HG03066 (cell line): ENCODE results near the gene CYS1.
A peak's percentile ranks its signal among the peaks of the same experiment; 100 is the strongest.
"Not testable (repeated sequence)": the region's sequence is repeated elsewhere in the genome, so short reads cannot be mapped to it uniquely, and the experiment has no call there.

ENCODE experiments used
- ATAC-seq: cut with Tn5 transposase; IDR thresholded peaks from one replicate; pipeline ENCODE4 v1.9.1; 2021; ENCODE audit warnings: low read depth; ENCODE audit not compliant: unreplicated experiment

The CYS1 gene

GRCh38 chr2:10094271-10094814 is 14.1 kb upstream of the CYS1 start:
- ATAC-seq: no peak

- ATAC-seq: not testable (repeated sequence)
Measured at GRCh38 chr2:10091889-10092244, 11.7 kb upstream of the CYS1 start.

GRCh38 chr2:10091182-10091888 is 11.1 kb upstream of the CYS1 start:
- ATAC-seq: peak; percentile 45

- ATAC-seq: no peak
Measured at GRCh38 chr2:10089565-10090190, 9.5 kb upstream of the CYS1 start.

- ATAC-seq: no peak
Measured at GRCh38 chr2:10087360-10087759, 7.1 kb upstream of the CYS1 start.

GRCh38 chr2:10086950-10087349 is 6.7 kb upstream of the CYS1 start:
- no peak for ATAC-seq

- no peak for ATAC-seq
Measured at GRCh38 chr2:10085668-10086059, 5.5 kb upstream of the CYS1 start.

GRCh38 chr2:10085043-10085667 is 4.9 kb upstream of the CYS1 start:
- no peak for ATAC-seq

- ATAC-seq: no peak
Measured at GRCh38 chr2:10084223-10084865, 4.1 kb upstream of the CYS1 start.

GRCh38 chr2:10083692-10084211 is 3.5 kb upstream of the CYS1 start:
- ATAC-seq: no peak

GRCh38 chr2:10083046-10083445 is 2.8 kb upstream of the CYS1 start:
- ATAC-seq: no peak

- ATAC-seq: peak; percentile 28
Measured at GRCh38 chr2:10080536-10081304, 509 bp upstream of the CYS1 start.

- peak; percentile 26 for ATAC-seq
Measured at GRCh38 chr2:10079266-10079869, 843 bp downstream of the CYS1 start.

- no peak for ATAC-seq
Measured at GRCh38 chr2:10078704-10079265, 1.4 kb downstream of the CYS1 start.

GRCh38 chr2:10078001-10078400 is 2.2 kb downstream of the CYS1 start:
- no peak for ATAC-seq

GRCh38 chr2:10076988-10077527 is 3.2 kb downstream of the CYS1 start:
- ATAC-seq: no peak

GRCh38 chr2:10076511-10076910 is 3.7 kb downstream of the CYS1 start:
- no peak for ATAC-seq

- no peak for ATAC-seq
Measured at GRCh38 chr2:10075571-10076209, 4.5 kb downstream of the CYS1 start.

GRCh38 chr2:10075101-10075500 is 5.1 kb downstream of the CYS1 start:
- no peak for ATAC-seq
